Liver (tissue), 9 donors: ENCODE measurements around the gene MYO7B. TPM values are rescaled to one million over a fixed set of nuclear protein-coding genes. Genes with fewer than 3 reads are reported as not detected.

Source experiments
- DNase-seq: peaks from one replicate; pipeline ENCODE4 v3.0.0-alpha.2; 2017; ENCODE audit warnings: low spot score
- H3K27ac ChIP-seq, 2 donors: one replicate each; pipeline ENCODE4 v1.7.0; 2013; ENCODE audit warnings: inconsistent platforms in 2 of 2, low read length in 2 of 2, control low read depth in 1 of 2, low read depth in 1 of 2, mild to moderate bottlenecking in 1 of 2
- H3K27me3 ChIP-seq, 4 donors: one replicate each; pipeline versions ENCODE4 v1.6.1 to v1.7.0; 2013; ENCODE audit warnings: low read length in 3 of 4, inconsistent platforms in 1 of 4, mild to moderate bottlenecking in 1 of 4, moderate library complexity in 1 of 4; ENCODE audit not compliant: control insufficient read depth in 4 of 4, insufficient read depth in 4 of 4
- H3K36me3 ChIP-seq, 4 donors: one replicate each; pipeline versions ENCODE4 v1.6.1 to v1.7.0; 2013; ENCODE audit warnings: low read length in 3 of 4, mild to moderate bottlenecking in 3 of 4, low read depth in 1 of 4, moderate library complexity in 1 of 4; ENCODE audit not compliant: control insufficient read depth in 4 of 4, insufficient read depth in 3 of 4
- H3K4me1 ChIP-seq, 4 donors: one replicate each; pipeline versions ENCODE4 v1.6.1 to v1.7.0; 2013; ENCODE audit warnings: low read length in 3 of 4, mild to moderate bottlenecking in 3 of 4, moderate library complexity in 1 of 4; ENCODE audit not compliant: control insufficient read depth in 4 of 4, insufficient read depth in 4 of 4
- H3K4me3 ChIP-seq, 3 donors: one replicate each; pipeline versions ENCODE4 v1.6.1 to v1.7.0; 2013; ENCODE audit warnings: low read length in 3 of 3, control low read depth in 1 of 3, low read depth in 1 of 3, mild to moderate bottlenecking in 1 of 3
- H3K9ac ChIP-seq, 2 donors: one replicate each; pipeline ENCODE4 v1.7.0; 2013; ENCODE audit warnings: low read length in 2 of 2, mild to moderate bottlenecking in 2 of 2, moderate library complexity in 2 of 2, control low read depth in 1 of 2, low read depth in 1 of 2
- H3K9me3 ChIP-seq, 4 donors: one replicate each; pipeline versions ENCODE4 v1.6.1 to v1.7.0; 2013; ENCODE audit warnings: low read length in 3 of 4; ENCODE audit not compliant: control insufficient read depth in 4 of 4
- EGR1 ChIP-seq, 2 donors: IDR thresholded peaks; 2 replicates each; pipeline ENCODE4 v1.6.1; 2016 to 2018; ENCODE audit warnings: antibody characterized with exemption in 2 of 2, low read depth in 2 of 2
- FOXA1 ChIP-seq: IDR thresholded peaks from 2 replicates; pipeline ENCODE4 v1.6.1; 2016; ENCODE audit warnings: antibody characterized with exemption
- FOXA2 ChIP-seq: IDR thresholded peaks from 2 replicates; pipeline ENCODE4 v1.6.1; 2016; ENCODE audit warnings: antibody characterized with exemption
- GABPA ChIP-seq, 2 donors: IDR thresholded peaks in 1 of 2; conservative IDR thresholded peaks in 1 of 2; 2 replicates each; pipeline ENCODE4 v1.6.1; 2016; ENCODE audit warnings: antibody characterized with exemption in 2 of 2, mild to moderate bottlenecking in 1 of 2, moderate library complexity in 1 of 2
- HNF4A ChIP-seq, 2 donors: conservative IDR thresholded peaks; 2 replicates each; pipeline ENCODE4 v1.6.1; 2016; ENCODE audit warnings: antibody characterized with exemption in 2 of 2, mild to moderate bottlenecking in 2 of 2
- JUND ChIP-seq, 2 donors: IDR thresholded peaks; 2 replicates each; pipeline ENCODE4 v1.6.1; 2016; ENCODE audit warnings: antibody characterized with exemption in 2 of 2
- MAX ChIP-seq: IDR thresholded peaks from 2 replicates; pipeline ENCODE4 v1.6.1; 2016; ENCODE audit warnings: antibody characterized with exemption
- NR2F2 ChIP-seq: IDR thresholded peaks from 2 replicates; pipeline ENCODE4 v1.6.1; 2016; ENCODE audit warnings: antibody characterized with exemption
- RAD21 ChIP-seq, 2 donors: IDR thresholded peaks; 2 replicates each; pipeline ENCODE4 v1.6.1; 2016; ENCODE audit warnings: antibody characterized with exemption in 2 of 2, mild to moderate bottlenecking in 2 of 2
- RXRA ChIP-seq, 2 donors: IDR thresholded peaks; 2 replicates each; pipeline ENCODE4 v1.6.1; 2017 to 2018; ENCODE audit warnings: antibody characterized with exemption in 2 of 2, mild to moderate bottlenecking in 1 of 2
- SP1 ChIP-seq: IDR thresholded peaks from 2 replicates; pipeline ENCODE4 v1.6.1; 2018; ENCODE audit warnings: antibody characterized with exemption, mild to moderate bottlenecking
- TAF1 ChIP-seq: conservative IDR thresholded peaks from 2 replicates; pipeline ENCODE4 v1.6.1; 2016; ENCODE audit warnings: antibody characterized with exemption, mild to moderate bottlenecking
- WGBS: extraction: QIAGEN DNeasy Blood & Tissue Kit; methylation state at CpG from one replicate; pipeline ENCODE4 v1.1.7; 2013; 5-methylcytosine and 5-hydroxymethylcytosine counted together
- polyA plus RNA-seq, 2 donors: library from polyadenylated mRNA; stranded (reverse) in 1 of 2; unstranded in 1 of 2; fragments of 200-250 nt in 1 of 2; fragments of >200 nt in 1 of 2; fragmentation: Nextera tagmentation in 1 of 2; extraction: Ambion mirVana in 1 of 2; gene quantifications; one replicate each; pipeline versions ENCODE4 v1.2.1 to v1.2.3, GENCODE V29; 2013 to 2015
- total RNA-seq, 2 donors: library from RNA; depleted of rRNA; stranded (reverse); fragments of >200 nt; gene quantifications; one replicate each; pipeline ENCODE4 v1.2.3, GENCODE V29; 2014
- TF ChIP-seq, protein P1 (sequence below): IDR thresholded peaks from 2 replicates; pipeline ENCODE4 v1.6.1; 2016; ENCODE audit warnings: antibody characterized with exemption
- donor health status: healthy.
- donor health status: healthy.
- donor health status: healthy.
- donor health status: healthy.
- donor health status: healthy.

The MYO7B gene
- total and polyA plus RNA-seq, 4 donors: 0.15 to 1.1 (median 0.64) TPM

GRCh38 chr2:127618551-127619202 lies 83.2 kb downstream of the MYO7B start:
- TF ChIP-seq MAX (no peak), FOXA2 (no peak), SP1 (no peak), FOXA1 (no peak), EGR1 (IDR thresholded peaks at IDR 0.05; ENCODE audit: low read depth in 2 of 2) (no peak), RAD21 (IDR thresholded peaks at IDR 0.05) (no peak)
- Histone ChIP-seq H3K36me3 (no peaks in the 10 kb centered on the region), H3K4me1 (no peaks in the 10 kb centered on the region), H3K9me3 (peaks cover 0 to 1% (median under 1%) of the 10 kb centered on the region in 4 donors), H3K9ac (no peak overlapping the region), H3K27me3 (no peaks in the 10 kb centered on the region), H3K4me3 (no peak overlapping the region), H3K27ac (no peak overlapping the region)
- 84% methylated on average over 7 of the region's 7 CpGs for WGBS
- DNase-seq: no peak

GRCh38 chr2:127619203-127619590 lies 83.7 kb downstream of the MYO7B start:
- DNase-seq: no peak

DNA sequence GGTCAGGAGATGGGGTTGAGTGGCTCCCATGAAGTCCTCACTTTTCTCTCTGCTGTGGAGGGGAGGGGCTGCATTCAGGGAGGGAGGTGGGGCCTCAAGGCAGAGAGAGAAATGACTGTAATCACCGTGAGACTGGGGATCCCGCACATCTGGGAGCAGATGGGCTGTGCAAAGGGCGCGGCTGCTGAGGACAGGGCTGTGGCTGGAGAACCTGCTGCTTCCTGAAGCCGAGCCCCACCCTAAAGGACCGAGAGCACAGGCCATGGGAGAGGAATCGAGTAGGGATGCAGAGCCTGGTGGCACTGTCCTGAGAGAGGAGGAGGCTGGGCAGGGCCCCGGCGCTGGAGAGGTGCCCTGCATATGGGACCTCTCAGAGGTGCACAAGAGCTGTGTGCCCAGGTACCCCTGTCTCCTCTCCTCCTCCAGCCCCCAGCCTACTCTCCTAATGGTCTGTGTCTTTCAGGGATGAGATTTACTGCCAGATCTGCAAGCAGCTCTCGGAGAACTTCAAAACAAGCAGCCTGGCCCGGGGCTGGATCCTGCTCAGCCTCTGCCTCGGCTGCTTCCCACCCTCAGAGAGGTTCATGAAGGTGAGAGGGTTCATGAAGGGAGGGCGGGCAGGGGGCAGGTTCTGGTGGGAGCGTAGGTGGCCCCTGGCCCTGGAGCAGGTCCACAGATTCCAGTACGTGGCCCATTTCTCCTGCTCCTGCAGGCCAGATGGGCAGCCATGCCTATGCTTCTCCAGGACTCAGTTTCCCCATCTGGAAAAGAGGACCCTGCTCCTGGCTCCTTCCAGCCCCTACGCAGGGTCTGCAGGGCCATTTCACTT lies 84.6 kb downstream of the MYO7B start:
- H3K9ac ChIP-seq: no peak overlapping the region
- no peaks in the 10 kb centered on the region for H3K27me3 ChIP-seq
- no peak overlapping the region for H3K4me3 ChIP-seq
- TF ChIP-seq TAF1 (no peak), EGR1 (IDR thresholded peaks at IDR 0.05; ENCODE audit: low read depth in 2 of 2) (no peak), RXRA (IDR thresholded peaks at IDR 0.05) (no peak), FOXA1 (no peak), NR2F2 (no peak), MAX (no peak), GABPA (IDR thresholded peaks at IDR 0.05 in 1 of 2, conservative IDR thresholded peaks at IDR 0.05 in 1 of 2) (no peak), JUND (IDR thresholded peaks at IDR 0.05) (no peak)
- TF ChIP-seq, protein P1, sequence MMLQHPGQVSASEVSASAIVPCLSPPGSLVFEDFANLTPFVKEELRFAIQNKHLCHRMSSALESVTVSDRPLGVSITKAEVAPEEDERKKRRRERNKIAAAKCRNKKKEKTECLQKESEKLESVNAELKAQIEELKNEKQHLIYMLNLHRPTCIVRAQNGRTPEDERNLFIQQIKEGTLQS: no peak
- H3K27ac ChIP-seq: no peak overlapping the region
- 84% methylated on average over 16 of the region's 16 CpGs for WGBS
- DNase-seq: no peak
- H3K36me3 ChIP-seq: no peaks in the 10 kb centered on the region
- H3K9me3 ChIP-seq: no peaks in the 10 kb centered on the region
- H3K4me1 ChIP-seq: no peaks in the 10 kb centered on the region

More at GRCh38 chr2:127619203-127619590, 83.7 kb downstream of the MYO7B start:
- WGBS: 96% methylated on average over 6 of the region's 6 CpGs
- Histone ChIP-seq H3K9ac (no peak overlapping the region), H3K36me3 (no peaks in the 10 kb centered on the region), H3K9me3 (no peaks in the 10 kb centered on the region), H3K4me3 (no peak overlapping the region), H3K4me1 (no peaks in the 10 kb centered on the region), H3K27me3 (no peaks in the 10 kb centered on the region), H3K27ac (no peak overlapping the region)
- no peak for TF ChIP-seq GABPA (IDR thresholded peaks at IDR 0.05 in 1 of 2, conservative IDR thresholded peaks at IDR 0.05 in 1 of 2)
- no peak for TF ChIP-seq HNF4A (conservative IDR thresholded peaks at IDR 0.05)
- TF ChIP-seq MAX: no peak
